Adrenal gland (tissue), 5 donors: ENCODE results near the gene USP6NL.

Source experiments
- CTCF ChIP-seq, 6 experiments: fragments of 450-650 bp in 4 of 6; fragments of 200-600 bp in 2 of 6; sonication (generic) in 1 of 6; IDR thresholded peaks; 1 replicate in 5 of 6; 2 replicates in 1 of 6; pipeline versions ENCODE4 v1.5.1 to v1.8.0; 2016 to 2021; ENCODE audit warnings: antibody characterized with exemption in 6 of 6, mild to moderate bottlenecking in 2 of 6, moderate library complexity in 1 of 6
- POLR2A ChIP-seq, 2 donors: fragments of 450-650 bp; IDR thresholded peaks; one replicate each; pipeline ENCODE4 v1.6.1; 2017; ENCODE audit warnings: antibody characterized with exemption in 2 of 2, mild to moderate bottlenecking in 2 of 2, moderate library complexity in 1 of 2
- donor health status: DM: no; HTN: no; CAD: no.

GRCh38 chr10:11478807-11479206 lies 132.6 kb downstream of the USP6NL start:
- TF ChIP-seq CTCF (IDR thresholded peaks at IDR 0.05) (no peak), POLR2A (IDR thresholded peaks at IDR 0.05) (no peak)
